ENCODE measurements around the gene FGFRL1. TPM values are rescaled to one million over a fixed set of nuclear protein-coding genes. Genes with fewer than 3 reads are reported as not detected.
"Not testable (repeated sequence)": the region's sequence is repeated elsewhere in the genome, so short reads cannot be mapped to it uniquely, and the experiment has no call there.

FGFRL1 gene
- polyA plus RNA-seq, 4 donors = 33.7 to 47.3 (median 41.6) TPM

- no peak for DNase-seq (ENCODE audit: low read depth in 4 of 4, low spot score in 2 of 4)
Observed at GRCh38 chr4:1036095-1036494, 24.7 kb downstream of the FGFRL1 start.

- DNase-seq (ENCODE audit: low read depth in 4 of 4, low spot score in 2 of 4) = no peak
Observed at GRCh38 chr4:1036976-1037810, 25.8 kb downstream of the FGFRL1 start.

DNA sequence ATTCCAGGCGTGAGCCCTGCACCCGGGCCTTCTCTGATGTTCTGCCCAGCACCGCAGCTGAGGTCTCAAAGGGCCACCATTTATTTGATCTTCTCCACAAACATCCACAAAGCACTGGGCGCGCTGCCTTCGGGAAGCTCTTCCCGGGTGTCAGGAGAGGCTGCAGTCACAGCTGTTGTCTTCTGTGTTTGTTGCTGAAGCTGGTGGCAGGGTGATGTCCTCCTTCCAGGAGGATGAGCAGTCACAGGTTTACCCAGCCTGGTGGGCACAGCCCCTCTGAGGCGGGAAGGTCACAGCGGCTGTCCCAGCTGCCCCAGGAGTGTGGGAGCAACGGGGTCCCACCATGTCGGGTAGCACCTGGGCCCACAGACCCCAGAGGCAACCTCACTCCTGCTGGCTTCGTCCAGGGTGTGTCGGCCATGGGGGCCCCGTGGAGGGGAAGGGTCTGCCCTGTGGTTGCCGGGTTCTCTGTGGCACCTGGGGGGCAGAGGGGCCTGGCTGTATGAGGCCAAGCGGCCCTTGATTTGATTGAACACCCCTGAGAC, 27.6 kb downstream of the FGFRL1 start:
- DNase-seq (ENCODE audit: low read depth in 4 of 4, low spot score in 2 of 4) = no peak

- peak in 1 of 4 donors; percentile 68 for DNase-seq (ENCODE audit: low read depth in 4 of 4, low spot score in 2 of 4)
Observed at GRCh38 chr4:1039493-1040343, 28.3 kb downstream of the FGFRL1 start.

DNA sequence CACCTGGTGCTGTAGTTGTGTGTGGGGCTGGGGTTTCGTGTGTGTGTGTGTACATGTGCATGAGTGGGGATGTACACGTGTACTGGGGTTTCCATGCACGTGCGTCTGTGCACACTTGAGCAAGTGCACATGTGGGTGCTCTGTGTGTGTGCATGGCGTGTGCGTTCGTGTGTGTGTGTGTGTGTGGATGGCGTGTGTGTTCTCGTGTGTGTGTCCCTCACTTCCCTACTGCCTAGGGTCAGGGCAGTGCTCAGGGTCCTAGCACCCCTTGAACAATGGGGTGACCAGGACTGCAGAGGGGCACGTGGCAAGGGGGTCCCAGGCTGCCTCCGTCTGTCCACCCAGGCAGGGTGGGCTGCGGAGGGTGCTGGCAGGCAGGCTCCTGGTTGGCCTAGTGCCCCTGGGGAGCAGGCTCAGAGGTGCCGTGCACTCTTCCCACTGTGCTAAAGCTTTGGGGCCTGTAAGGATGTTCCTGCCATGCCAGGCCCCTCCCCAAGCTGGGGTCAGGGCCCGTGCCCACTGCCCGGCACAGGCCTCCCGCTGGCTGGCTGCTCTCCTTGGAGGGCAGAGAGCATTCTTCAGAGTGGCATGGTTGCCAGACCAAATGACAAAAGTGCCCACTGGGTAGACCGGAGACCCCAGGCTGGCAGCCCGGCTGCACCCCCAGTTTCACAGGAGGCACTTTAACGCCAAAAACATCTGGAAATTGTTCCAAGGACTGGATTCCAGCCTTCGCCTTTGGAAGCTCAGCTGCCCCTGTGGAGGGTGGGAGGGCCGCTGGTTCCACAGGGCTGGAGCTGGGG, 29.1 kb downstream of the FGFRL1 start:
- no peak for DNase-seq (ENCODE audit: low read depth in 4 of 4, low spot score in 2 of 4)

DNA sequence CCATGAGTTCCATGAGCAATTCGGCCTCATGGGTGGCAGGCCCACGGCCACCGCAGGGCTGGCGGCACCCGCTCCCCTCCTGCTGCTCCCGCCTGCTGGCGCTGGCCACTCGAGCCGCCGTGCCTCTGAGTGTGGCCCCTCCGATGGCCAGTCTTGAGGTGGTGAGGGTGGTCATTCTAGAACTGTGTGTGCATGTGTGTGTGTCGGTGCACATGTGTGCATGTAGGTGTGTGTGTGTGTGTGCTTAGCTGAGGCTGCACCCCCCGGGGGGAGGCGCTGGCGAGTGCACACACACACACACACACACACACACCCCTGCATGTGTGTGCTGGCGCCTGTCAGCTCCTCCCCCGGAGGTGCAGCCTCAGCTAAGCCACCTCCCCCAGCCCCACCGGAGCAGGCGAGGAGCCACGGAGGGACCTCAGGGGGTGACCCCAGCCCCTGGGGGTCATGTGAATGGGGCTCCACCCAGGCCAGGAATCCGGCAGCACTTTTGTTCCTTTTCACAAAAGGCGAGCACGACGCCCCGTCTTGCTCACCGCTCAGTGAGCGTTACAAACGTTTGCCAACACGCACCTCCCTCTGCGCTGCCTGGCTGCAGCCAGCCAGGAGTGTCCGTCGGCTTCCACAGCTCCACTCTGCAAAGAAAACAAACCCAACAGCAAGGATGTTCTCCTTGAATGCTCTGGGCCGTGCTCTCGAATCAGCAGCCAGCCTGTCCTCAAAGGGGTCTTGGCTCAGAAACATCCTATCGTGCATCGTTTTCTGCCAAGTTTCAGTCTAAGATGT, 29.9 kb downstream of the FGFRL1 start:
- DNase-seq (ENCODE audit: low read depth in 4 of 4, low spot score in 2 of 4) = peak in 1 of 4 donors; percentile 55

DNA sequence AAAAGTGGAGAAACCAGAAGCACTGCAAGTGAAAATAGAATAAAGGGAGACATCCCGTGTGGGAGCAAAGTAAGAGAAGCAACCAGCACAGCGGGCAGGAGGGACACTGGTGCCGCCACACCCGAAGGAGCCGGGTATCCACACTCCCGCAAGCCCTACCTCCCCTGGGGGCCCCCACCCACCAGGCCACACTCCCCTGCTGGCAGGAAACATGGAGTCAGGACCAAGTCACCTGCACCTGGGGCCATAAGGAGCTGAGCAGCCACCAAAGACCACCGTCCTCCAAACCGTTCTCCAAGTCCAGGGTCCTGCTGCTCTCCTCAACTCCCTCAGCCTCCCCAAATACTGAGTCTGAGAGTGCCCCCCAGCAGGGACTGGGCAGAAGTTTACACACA, 30.5 kb downstream of the FGFRL1 start:
- DNase-seq (ENCODE audit: low read depth in 4 of 4, low spot score in 2 of 4) = no peak

DNA sequence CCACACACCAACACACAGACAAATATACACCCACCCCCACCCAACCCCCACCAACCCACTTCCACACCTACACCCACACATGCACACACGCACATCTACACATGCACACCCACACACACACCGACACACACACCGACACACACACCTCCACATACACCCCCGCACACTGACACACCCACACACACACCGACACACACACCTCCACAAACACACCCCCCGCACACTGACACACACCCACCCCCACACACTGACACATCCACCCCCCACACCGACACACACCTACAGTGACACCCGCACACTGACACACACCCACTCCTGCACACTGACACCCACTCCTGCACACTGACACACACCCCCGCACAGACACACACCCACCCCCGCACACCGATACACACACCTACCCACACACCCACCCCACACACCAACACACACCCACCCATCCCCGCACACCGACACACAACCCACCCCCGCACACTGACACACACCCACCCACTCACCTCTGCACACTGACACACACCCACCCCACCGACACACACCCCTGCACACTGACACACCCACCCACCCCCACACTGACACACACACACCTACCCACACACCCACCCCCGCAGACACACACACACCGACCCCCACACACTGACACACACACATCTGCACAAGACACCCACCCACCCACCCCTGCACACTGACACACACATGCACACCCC, 31.1 kb downstream of the FGFRL1 start:
- DNase-seq (ENCODE audit: low read depth in 4 of 4, low spot score in 2 of 4) = no peak

- DNase-seq (ENCODE audit: low read depth in 4 of 4, low spot score in 2 of 4) = no peak
Observed at GRCh38 chr4:1043162-1043561, 31.7 kb downstream of the FGFRL1 start.

DNA sequence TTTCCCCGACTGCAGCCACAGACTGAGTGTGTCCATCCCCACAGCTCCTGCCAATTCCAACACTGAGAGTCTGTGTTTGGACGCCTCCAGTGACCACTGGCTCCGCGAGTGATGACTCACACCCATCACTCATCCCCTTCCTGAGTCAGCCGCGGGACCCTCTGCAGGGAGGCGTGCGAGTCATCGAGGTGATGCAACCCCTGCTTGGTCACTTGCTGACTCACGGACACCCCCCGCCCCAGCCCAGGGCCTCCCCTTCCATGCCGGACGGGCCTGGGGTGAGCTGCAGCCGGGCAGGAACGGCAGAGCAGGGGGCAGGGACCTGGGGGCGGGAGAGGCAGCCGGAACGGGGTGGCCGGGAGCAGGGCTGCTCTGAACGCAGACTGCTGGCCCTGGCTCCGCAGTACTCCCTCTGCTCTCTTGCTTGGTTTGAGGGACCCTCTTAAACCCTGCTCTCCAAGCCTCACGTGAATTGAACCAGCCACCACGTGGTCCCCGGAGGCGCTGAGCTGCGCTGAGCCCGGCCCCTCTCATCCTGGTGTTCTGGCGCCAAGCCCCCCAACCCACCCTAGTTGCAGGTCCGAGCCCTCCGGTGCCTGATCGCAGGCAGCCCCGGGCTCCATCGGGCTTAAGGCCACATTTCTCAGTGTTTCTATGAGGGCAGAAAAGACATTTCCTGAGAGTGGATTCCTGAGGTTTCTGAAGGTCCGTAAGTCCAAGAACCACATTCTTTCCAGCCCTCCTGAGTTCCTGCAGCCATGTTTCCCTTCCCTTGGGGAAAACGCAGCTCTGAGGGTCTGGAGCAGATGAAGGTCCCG, 32.4 kb downstream of the FGFRL1 start:
- no peak for DNase-seq (ENCODE audit: low read depth in 4 of 4, low spot score in 2 of 4)

DNA sequence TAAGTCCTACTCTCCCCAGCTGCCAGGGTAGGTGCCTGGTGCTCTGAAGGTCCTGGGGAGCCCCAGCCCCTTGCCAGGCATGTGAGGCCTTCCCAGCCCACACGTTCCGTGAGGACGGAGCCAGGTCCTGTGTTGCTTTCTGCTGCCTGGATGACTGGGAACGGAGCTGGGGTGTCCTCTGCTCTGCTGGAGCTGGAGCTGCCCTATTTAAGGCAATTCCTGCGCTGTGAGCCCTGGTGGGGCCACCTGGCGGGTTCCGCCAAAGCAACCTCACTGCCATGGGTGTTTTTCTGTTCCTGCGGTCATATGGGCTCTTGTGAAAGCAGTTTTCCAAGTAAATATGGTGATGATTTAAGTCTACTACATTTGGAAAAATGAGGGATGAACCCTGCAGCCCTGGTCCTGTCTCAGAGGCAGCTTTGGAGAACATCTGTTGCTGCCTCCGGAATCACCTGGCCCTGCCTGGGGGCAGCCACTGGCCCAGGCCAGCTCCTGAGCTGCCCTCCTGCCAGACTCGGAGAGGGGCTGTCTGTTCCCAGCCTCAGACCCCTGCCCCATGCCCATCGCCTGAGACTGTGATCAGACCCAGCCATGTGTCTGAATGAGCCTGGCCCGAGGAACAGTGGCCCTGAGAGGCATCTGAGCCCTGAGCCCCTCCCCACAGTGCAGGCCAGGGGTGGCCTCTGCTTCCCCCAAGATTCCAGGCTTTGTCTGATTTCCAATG, 33.2 kb downstream of the FGFRL1 start:
- no peak for DNase-seq (ENCODE audit: low read depth in 4 of 4, low spot score in 2 of 4)

DNA sequence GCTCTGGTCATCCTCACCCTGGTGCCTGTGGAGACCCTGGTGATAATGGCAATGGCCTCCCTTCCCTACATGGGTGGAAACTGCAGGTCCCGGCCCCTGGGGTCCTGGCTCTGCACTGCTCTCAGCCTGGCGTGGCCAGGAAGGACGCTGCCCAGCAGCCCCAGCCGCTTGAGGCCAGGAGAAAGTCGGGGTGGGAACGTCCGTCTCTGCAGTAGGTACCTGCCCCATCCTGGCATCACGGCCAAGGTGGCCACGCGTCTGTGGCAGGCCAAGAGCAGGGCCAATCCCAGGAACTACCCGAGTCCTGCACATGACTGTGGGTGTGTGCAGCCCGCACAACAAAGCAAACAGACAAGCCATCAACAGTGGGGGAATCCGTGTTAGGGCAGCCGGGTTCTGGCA, 33.8 kb downstream of the FGFRL1 start:
- no peak for DNase-seq (ENCODE audit: low read depth in 4 of 4, low spot score in 2 of 4)

GRCh38 chr4:1045595-1046201, 34.3 kb downstream of the FGFRL1 start:
- DNase-seq (ENCODE audit: low read depth in 4 of 4, low spot score in 2 of 4) = no peak

DNA sequence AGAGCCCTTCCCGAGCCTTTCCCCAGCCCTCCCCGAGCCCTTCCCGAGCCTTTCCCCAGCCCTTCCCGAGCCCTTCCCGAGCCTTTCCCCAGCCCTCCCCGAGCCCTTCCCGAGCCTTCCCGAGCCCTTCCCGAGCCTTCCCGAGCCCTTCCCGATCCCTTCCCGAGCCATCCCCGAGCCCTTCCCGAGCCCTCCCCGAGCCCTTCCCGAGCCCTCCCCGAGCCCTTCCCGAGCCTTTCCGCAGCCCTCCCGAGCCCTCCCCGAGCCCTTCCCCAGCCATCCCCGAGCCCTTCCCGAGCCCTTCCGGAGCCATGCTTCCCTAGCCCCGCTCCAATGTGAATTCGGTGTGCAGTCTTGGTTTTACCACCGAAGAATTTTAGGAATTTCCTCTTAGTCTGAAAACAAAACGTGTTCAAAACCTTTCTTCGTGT, 35.2 kb downstream of the FGFRL1 start:
- DNase-seq (ENCODE audit: low read depth in 4 of 4, low spot score in 2 of 4) = not testable (repeated sequence)

DNA sequence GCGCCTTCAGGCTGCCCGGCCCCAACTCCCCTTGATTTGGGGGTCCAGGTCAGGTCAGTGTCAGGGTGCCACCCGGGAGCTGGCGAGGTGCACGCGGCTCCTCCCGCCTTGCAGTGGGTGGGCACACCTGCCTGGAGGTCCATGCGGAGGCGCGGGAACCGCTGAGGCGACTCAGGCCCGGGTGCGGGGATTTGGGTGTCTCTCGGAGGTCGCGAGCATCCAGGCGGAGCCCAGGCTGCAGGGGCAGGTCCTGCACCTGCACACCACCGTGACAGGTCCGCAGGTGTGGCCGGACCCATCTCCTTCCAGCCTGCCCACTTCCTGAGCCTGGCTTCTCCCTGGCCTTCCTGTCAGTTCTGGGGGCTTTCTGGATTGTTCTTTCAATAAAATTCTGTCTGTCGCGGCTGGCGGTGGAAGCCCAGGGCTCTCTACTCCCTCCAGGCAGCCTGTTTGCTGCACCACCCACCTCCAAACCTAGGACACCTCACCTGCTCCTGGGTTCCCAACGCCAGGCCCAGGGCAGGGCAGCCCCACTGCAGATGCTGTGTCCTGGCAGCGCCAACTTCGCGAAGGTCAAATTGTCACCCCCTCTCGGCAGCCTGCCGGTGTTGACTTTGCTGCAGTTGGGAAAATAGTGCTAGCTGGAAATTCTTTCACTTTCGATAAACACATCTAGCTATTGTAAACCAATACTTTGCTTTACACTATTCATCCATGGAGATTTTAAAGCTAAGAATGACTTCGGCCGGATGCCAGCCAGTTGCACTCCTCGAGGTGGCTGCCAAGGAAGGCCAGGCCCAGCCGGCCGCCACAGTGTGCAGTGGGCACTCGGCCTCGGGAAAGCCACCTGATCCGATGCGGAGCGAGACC, 35.9 kb downstream of the FGFRL1 start:
- no peak for DNase-seq (ENCODE audit: low read depth in 4 of 4, low spot score in 2 of 4)
